H1 (cell line): ENCODE data around the gene GRID2. TPM values are rescaled to one million over a fixed set of nuclear protein-coding genes. Genes with fewer than 3 reads are reported as not detected.

Source experiments
- CTCF ChIA-PET: fragments of 300-600 bp; sonication (Branson Sonifier 250); formaldehyde crosslinking; loops from one replicate; lab custom pipeline; 2021; ENCODE audit not compliant: partially characterized antibody; lab: Charles Lee
- POLR2A ChIA-PET: fragments of 300-600 bp; sonication (Branson Sonifier 250); formaldehyde crosslinking; loops from one replicate; lab custom pipeline; 2021; ENCODE audit warnings: inconsistent platforms; ENCODE audit not compliant: partially characterized antibody; lab: Charles Lee
- DNase-seq, 2 experiments: peaks; one replicate each; pipeline versions ENCODE4 v3.0.0 to v3.0.0-alpha.2; 2010 to 2022; ENCODE audit warnings: low spot score in 2 of 2, low read depth in 1 of 2, mixed read lengths in 1 of 2
- FAIRE-seq: peaks from 2 replicates; lab custom pipeline; 2011; peaks lifted over from hg19 to GRCh38; lab: Jason Lieb, UNC
- H2AFZ ChIP-seq: 2 replicates; pipeline ENCODE4 v1.8.1; 2012; ENCODE audit warnings: low read length, inconsistent platforms
- H2AK5ac ChIP-seq: 2 replicates; pipeline ENCODE4 v1.6.1; 2013; ENCODE audit warnings: low read depth, low read length
- H2BK120ac ChIP-seq: replicated peaks from 2 replicates; pipeline ENCODE3; 2013; ENCODE audit warnings: low read depth, low read length, inconsistent platforms
- H2BK12ac ChIP-seq: 2 replicates; pipeline ENCODE4 v1.6.1; 2013; ENCODE audit warnings: low read depth, low read length
- H2BK15ac ChIP-seq: 2 replicates; pipeline ENCODE4 v1.6.1; 2013; ENCODE audit warnings: low read length
- H2BK20ac ChIP-seq: 2 replicates; pipeline ENCODE4 v1.6.1; 2013; ENCODE audit warnings: low read length
- H2BK5ac ChIP-seq: 2 replicates; pipeline ENCODE4 v1.6.1; 2013; ENCODE audit warnings: low read depth, low read length
- H3K14ac ChIP-seq: 2 replicates; pipeline ENCODE4 v1.6.1; 2013; ENCODE audit warnings: inconsistent platforms; ENCODE audit not compliant: insufficient read length
- H3K18ac ChIP-seq: 2 replicates; pipeline ENCODE4 v1.6.1; 2013; ENCODE audit warnings: low read length; ENCODE audit errors: extremely low read depth
- H3K23ac ChIP-seq: 2 replicates; pipeline ENCODE4 v1.6.1; 2013; ENCODE audit warnings: inconsistent platforms; ENCODE audit not compliant: insufficient read length
- H3K23me2 ChIP-seq: 2 replicates; pipeline ENCODE4 v1.6.1; 2013; ENCODE audit warnings: low read depth, low read length
- H3K27ac ChIP-seq: 2 replicates; pipeline ENCODE4 v1.6.1; 2011; ENCODE audit warnings: low read depth, low read length, inconsistent platforms
- H3K27me3 ChIP-seq, 4 experiments: replicated peaks in 1 of 4; 1 replicate in 1 of 4; 2 replicates in 3 of 4; pipeline versions ENCODE4 v1.6.1 to v1.8.1; 2011 to 2013; ENCODE audit warnings: low read length in 3 of 4, mild to moderate bottlenecking in 3 of 4, inconsistent platforms in 2 of 4, mixed read lengths in 2 of 4, moderate library complexity in 1 of 4; ENCODE audit not compliant: control insufficient read depth in 3 of 4, insufficient read depth in 3 of 4; ENCODE audit errors: extremely low read depth in 1 of 4
- H3K36me3 ChIP-seq, 4 experiments: 2 replicates each; pipeline versions ENCODE4 v1.6.1 to v1.8.1; 2011 to 2013; ENCODE audit warnings: mild to moderate bottlenecking in 4 of 4, low read length in 3 of 4, moderate library complexity in 2 of 4, control low read depth in 1 of 4, inconsistent platforms in 1 of 4; ENCODE audit not compliant: insufficient read depth in 4 of 4, control insufficient read depth in 2 of 4
- H3K4ac ChIP-seq: replicated peaks from 2 replicates; pipeline ENCODE3; 2013; ENCODE audit warnings: low read length, low read depth, mixed read lengths, inconsistent platforms; ENCODE audit not compliant: insufficient read length
- H3K4me1 ChIP-seq, 4 experiments: replicated peaks in 1 of 4; 1 replicate in 1 of 4; 2 replicates in 3 of 4; pipeline versions ENCODE4 v1.6.1 to v1.8.1; 2011 to 2013; ENCODE audit warnings: low read length in 3 of 4, inconsistent platforms in 2 of 4, mixed read lengths in 1 of 4; ENCODE audit not compliant: insufficient read depth in 4 of 4, control insufficient read depth in 3 of 4
- H3K4me2 ChIP-seq, 2 experiments: 2 replicates each; pipeline versions ENCODE4 v1.6.1 to v1.8.1; 2011 to 2013; ENCODE audit warnings: low read depth in 2 of 2, low read length in 2 of 2, control low read depth in 1 of 2, inconsistent platforms in 1 of 2, mild to moderate bottlenecking in 1 of 2; ENCODE audit not compliant: insufficient read depth in 1 of 2
- H3K4me3 ChIP-seq, 4 experiments: fragments of 200-600, 300-600 bp in 1 of 4; sonication (generic), shearing (Covaris generic), sonication (Bioruptor Twin) in 1 of 4; 2 replicates each; pipeline versions ENCODE4 v1.5.1 to v1.8.1; 2011 to 2016; ENCODE audit warnings: low read length in 4 of 4, low read depth in 3 of 4, control low read depth in 2 of 4, inconsistent platforms in 2 of 4, mild to moderate bottlenecking in 2 of 4, mixed read lengths in 1 of 4, moderate library complexity in 1 of 4; ENCODE audit not compliant: insufficient read depth in 2 of 4; ENCODE audit errors: extremely low read depth in 1 of 4
- H3K56ac ChIP-seq: replicated peaks from 2 replicates; pipeline ENCODE3; 2013; ENCODE audit warnings: low read depth, mild to moderate bottlenecking, mixed read lengths, low read length, inconsistent platforms; ENCODE audit not compliant: insufficient read length
- H3K79me1 ChIP-seq: 2 replicates; pipeline ENCODE4 v1.6.1; 2013; ENCODE audit warnings: low read depth, low read length, control low read depth
- H3K79me2 ChIP-seq, 2 experiments: 2 replicates each; pipeline versions ENCODE4 v1.6.1 to v1.8.1; 2012 to 2013; ENCODE audit warnings: low read length in 2 of 2, mild to moderate bottlenecking in 2 of 2, inconsistent platforms in 1 of 2; ENCODE audit not compliant: insufficient read depth in 2 of 2, control insufficient read depth in 1 of 2
- H3K9ac ChIP-seq, 4 experiments: replicated peaks in 1 of 4; 1 replicate in 1 of 4; 2 replicates in 3 of 4; pipeline versions ENCODE4 v1.6.1 to v1.8.1; 2011 to 2013; ENCODE audit warnings: low read depth in 3 of 4, low read length in 3 of 4, control low read depth in 2 of 4, mild to moderate bottlenecking in 2 of 4, moderate library complexity in 2 of 4, inconsistent platforms in 1 of 4; ENCODE audit errors: extremely low read depth in 1 of 4
- H3K9me3 ChIP-seq, 2 experiments: 2 replicates each; pipeline versions ENCODE4 v1.6.1 to v1.8.1; 2012 to 2013; ENCODE audit warnings: mild to moderate bottlenecking in 2 of 2, moderate library complexity in 2 of 2, control low read depth in 1 of 2, inconsistent platforms in 1 of 2, low read depth in 1 of 2, low read length in 1 of 2, mixed read lengths in 1 of 2; ENCODE audit not compliant: insufficient read depth in 2 of 2
- H4K20me1 ChIP-seq, 2 experiments: replicated peaks in 1 of 2; 2 replicates each; pipeline versions ENCODE3 to v1.8.1; 2011 to 2013; ENCODE audit warnings: inconsistent platforms in 2 of 2, low read length in 2 of 2, mild to moderate bottlenecking in 1 of 2; ENCODE audit not compliant: insufficient read depth in 2 of 2, control insufficient read depth in 1 of 2
- H4K5ac ChIP-seq: 2 replicates; pipeline ENCODE4 v1.6.1; 2013; ENCODE audit warnings: low read length, low read depth, mixed read lengths, inconsistent platforms; ENCODE audit not compliant: insufficient read length
- H4K8ac ChIP-seq: 2 replicates; pipeline ENCODE4 v1.8.0; 2013; ENCODE audit warnings: mild to moderate bottlenecking, moderate library complexity, low read length, inconsistent platforms; ENCODE audit not compliant: insufficient read depth; ENCODE audit errors: extremely low read depth
- H4K91ac ChIP-seq: replicated peaks from 2 replicates; pipeline ENCODE3; 2013; ENCODE audit warnings: low read length, mixed read lengths, inconsistent platforms; ENCODE audit not compliant: insufficient read length
- E2F6 ChIP-seq: IDR thresholded peaks from 2 replicates; pipeline ENCODE4 v1.6.1; 2012; ENCODE audit warnings: inconsistent platforms
- FOSL1 ChIP-seq: IDR thresholded peaks from 2 replicates; pipeline ENCODE4 v1.6.1; 2011; ENCODE audit warnings: mild to moderate bottlenecking, low read depth, low read length, moderate library complexity; ENCODE audit not compliant: insufficient read depth
- RBBP5 ChIP-seq: IDR thresholded peaks from 2 replicates; pipeline ENCODE4 v1.7.1; 2012; ENCODE audit warnings: low read depth, mild to moderate bottlenecking, inconsistent platforms, low read length, moderate library complexity, borderline replicate concordance
- RXRA ChIP-seq: IDR thresholded peaks from 2 replicates; pipeline ENCODE4 v1.6.1; 2011; ENCODE audit warnings: low read depth, mild to moderate bottlenecking, low read length, moderate library complexity; ENCODE audit not compliant: insufficient read depth
- USF2 ChIP-seq: IDR thresholded peaks from 2 replicates; pipeline ENCODE4 v1.6.1; 2011; ENCODE audit warnings: low read length, improper control_type of control experiment
- polyA plus RNA-seq, 7 experiments: library from polyadenylated mRNA; depleted of rRNA in 3 of 7; stranded (reverse) in 5 of 7; unstranded in 2 of 7; fragments of >200 nt in 5 of 7; fragments of 200-250 nt in 2 of 7; gene quantifications; 1 replicate in 5 of 7; 2 replicates in 1 of 7; 4 replicates in 1 of 7; pipeline versions ENCODE4 v1.2.1 to v1.2.3, GENCODE V29; 2011 to 2013; ENCODE audit warnings: missing spikeins in 2 of 7, mixed read lengths in 2 of 7
- total RNA-seq: library from RNA; stranded (reverse); fragmentation: NEBNext Ultra II Directional; extraction: Animal tissue kit (Norgen Biotek cat#: 25700); gene quantifications from 2 replicates; pipeline ENCODE4 v1.2.1, GENCODE V29; 2021

The GRID2 gene
- total and polyA plus RNA-seq, 2 of the 8 experiments (the other 6 are each of a cell fraction or from before 2014, with no cell fraction given), result 31.1 to 81.9 TPM

GRCh38 chr4:93740890-93741289 is 1437.1 kb downstream of the GRID2 start:
- H2BK120ac ChIP-seq, result no peak overlapping the region
- no peak overlapping the region for H2AK5ac ChIP-seq
- ChIA-PET POLR2A (no interaction called here), CTCF (interaction anchor here (1.6 to 3.0 kb wide), 2 partner anchors 29 to 30 kb away, joined by 3 to 10 read pairs; no protein-coding TSS in a partner anchor)
- H4K91ac ChIP-seq, result no peak overlapping the region
- FAIRE-seq (no peak), DNase-seq (no peak)
- no peaks in the 10 kb centered on the region for H3K36me3 ChIP-seq
- H2BK5ac ChIP-seq, result no peak overlapping the region
- H3K27ac ChIP-seq, result no peak overlapping the region
- no peak overlapping the region for H3K4me2 ChIP-seq
- no peak overlapping the region for H3K23ac ChIP-seq
- no peaks in the 10 kb centered on the region for H3K79me2 ChIP-seq
- H4K8ac ChIP-seq, result no peak overlapping the region
- H4K5ac ChIP-seq, result no peak overlapping the region
- no peak overlapping the region for H3K4ac ChIP-seq
- H3K4me3 ChIP-seq, result no peak overlapping the region
- no peak overlapping the region for H3K14ac ChIP-seq
- no peak for TF ChIP-seq RXRA
- TF ChIP-seq E2F6, result no peak
- TF ChIP-seq USF2, result no peak
- TF ChIP-seq RBBP5, result no peak
- TF ChIP-seq FOSL1, result no peak
- no peaks in the 10 kb centered on the region for H3K27me3 ChIP-seq
- H3K9ac ChIP-seq, result no peak overlapping the region
- no peak overlapping the region for H2AFZ ChIP-seq
- H3K9me3 ChIP-seq, result no peaks in the 10 kb centered on the region
- H3K18ac ChIP-seq, result no peak overlapping the region
- H2BK15ac ChIP-seq, result no peak overlapping the region
- H2BK20ac ChIP-seq, result no peak overlapping the region
- no peaks in the 10 kb centered on the region for H3K79me1 ChIP-seq
- no peak overlapping the region for H3K56ac ChIP-seq
- H3K4me1 ChIP-seq, result 0 out of 7 replicates have a peak, but pooled peaks cover 0 to 3% (median 0%) of the 10 kb centered on the region in 4 experiments
- no peak overlapping the region for H2BK12ac ChIP-seq
- no peaks in the 10 kb centered on the region for H3K23me2 ChIP-seq
- H4K20me1 ChIP-seq, result no peaks in the 10 kb centered on the region
